Testis (tissue), 2 donors: ENCODE measurements around the gene EZR.

Experiments
- CTCF ChIP-seq, 3 experiments: fragments of 450-650 bp in 2 of 3; fragments of 200-600 bp in 1 of 3; sonication (generic) in 1 of 3; IDR thresholded peaks; one replicate each; pipeline ENCODE4 v1.5.1; 2016 to 2019; ENCODE audit warnings: antibody characterized with exemption in 3 of 3, mild to moderate bottlenecking in 2 of 3, moderate library complexity in 1 of 3
- POLR2A ChIP-seq: fragments of 450-650 bp; IDR thresholded peaks from one replicate; pipeline ENCODE4 v1.6.1; 2017; ENCODE audit warnings: antibody characterized with exemption, mild to moderate bottlenecking, moderate library complexity

DNA sequence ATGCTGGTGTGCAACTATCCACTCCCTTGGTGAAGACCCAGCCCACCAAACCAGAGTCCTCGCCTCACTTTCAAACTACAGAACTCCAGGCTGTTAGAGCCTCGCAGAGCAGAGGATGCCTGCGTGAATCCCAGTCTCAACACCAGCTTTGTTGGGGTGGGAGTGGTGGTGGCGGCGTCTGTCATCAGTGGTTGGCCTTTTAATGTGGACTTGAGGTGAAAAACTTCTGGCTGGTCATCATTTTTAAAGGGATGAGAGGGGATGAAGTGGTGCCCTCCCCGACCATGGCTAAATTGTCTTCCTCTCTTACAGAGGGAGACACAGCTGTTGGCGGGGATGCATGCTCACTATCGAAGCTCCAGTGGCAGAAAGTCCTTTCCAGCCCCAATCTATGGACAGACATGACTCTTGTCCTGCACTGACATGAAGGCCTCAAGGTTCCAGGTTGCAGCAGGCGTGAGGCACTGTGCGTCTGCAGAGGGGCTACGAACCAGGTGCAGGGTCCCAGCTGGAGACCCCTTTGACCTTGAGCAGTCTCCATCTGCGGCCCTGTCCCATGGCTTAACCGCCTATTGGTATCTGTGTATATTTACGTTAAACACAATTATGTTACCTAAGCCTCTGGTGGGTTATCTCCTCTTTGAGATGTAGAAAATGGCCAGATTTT lies 54.9 kb downstream of the EZR start:
- TF ChIP-seq POLR2A, result no peak
- no peak for TF ChIP-seq CTCF (IDR thresholded peaks at IDR 0.05)
